GM19467 (cell line): ENCODE results near the gene CCDC85A.

Experiments
- ATAC-seq: cut with Tn5 transposase; IDR thresholded peaks from one replicate; pipeline ENCODE4 v1.9.1; 2021; ENCODE audit warnings: mild to moderate bottlenecking, moderate library complexity; ENCODE audit not compliant: unreplicated experiment

Gene CCDC85A

GRCh38 chr2:56234241-56234640 is 50.5 kb downstream of the CCDC85A start:
- no peak for ATAC-seq

DNA sequence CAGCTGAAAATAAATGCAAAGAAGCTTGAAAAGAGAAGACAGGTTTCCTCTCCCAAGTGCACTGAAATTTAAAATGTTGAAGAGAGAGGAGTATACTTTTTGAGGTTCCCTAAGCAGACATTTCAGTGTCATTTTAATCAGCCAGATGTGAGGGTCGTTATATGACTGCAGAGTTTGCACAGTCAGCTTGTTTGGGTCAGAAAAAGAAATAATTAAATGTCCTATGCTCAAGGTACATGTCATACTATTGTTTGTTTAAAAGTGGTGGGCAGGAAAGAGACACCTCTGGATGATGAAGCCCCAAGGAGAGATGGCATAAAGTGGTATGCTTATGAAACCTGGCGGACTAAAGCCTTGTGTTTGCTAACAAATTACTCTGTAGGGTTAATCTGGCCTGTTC is 55.2 kb downstream of the CCDC85A start:
- ATAC-seq: no peak

DNA sequence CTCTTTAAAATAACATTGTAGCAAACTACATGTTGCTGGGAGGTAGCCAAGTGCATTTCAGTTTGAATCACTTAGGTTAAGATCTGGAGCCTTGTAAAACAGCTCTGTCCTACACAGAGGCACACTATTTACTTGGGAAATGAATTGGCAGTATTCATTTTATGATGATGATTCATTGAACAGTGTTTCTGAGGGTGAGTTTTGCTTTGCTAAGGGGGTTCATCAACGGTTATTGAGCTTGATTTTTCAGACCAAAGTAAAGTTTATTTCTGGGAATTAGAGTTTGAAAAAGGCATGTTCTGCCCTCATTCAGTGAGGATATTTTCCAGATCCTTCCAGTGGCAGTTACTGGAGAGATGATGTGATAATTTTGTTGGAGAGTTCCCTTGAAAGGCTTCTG is 55.6 kb downstream of the CCDC85A start:
- ATAC-seq: no peak

DNA sequence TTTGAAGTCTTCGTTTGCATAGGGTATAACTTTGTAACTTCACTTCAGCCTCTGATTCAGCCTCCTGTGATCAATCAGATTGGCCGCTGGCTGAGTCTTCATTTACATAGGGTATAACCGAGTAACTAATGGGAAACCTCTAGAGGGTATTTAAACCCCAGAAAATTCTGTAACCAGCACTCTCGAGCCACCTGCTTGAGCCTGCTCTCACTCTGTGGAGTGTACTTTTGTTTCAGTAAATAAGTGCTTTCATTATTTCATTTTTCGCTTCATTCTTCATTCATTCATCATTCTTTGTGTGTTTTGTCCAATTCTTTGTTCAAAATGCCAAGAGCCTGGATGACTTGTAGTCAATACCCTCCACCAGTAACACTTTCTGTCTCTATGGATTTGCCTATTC is 56.4 kb downstream of the CCDC85A start:
- no peak for ATAC-seq

- ATAC-seq: no peak
These were observed 60.7 kb downstream of the CCDC85A start for GRCh38 chr2:56244506-56244905.

DNA sequence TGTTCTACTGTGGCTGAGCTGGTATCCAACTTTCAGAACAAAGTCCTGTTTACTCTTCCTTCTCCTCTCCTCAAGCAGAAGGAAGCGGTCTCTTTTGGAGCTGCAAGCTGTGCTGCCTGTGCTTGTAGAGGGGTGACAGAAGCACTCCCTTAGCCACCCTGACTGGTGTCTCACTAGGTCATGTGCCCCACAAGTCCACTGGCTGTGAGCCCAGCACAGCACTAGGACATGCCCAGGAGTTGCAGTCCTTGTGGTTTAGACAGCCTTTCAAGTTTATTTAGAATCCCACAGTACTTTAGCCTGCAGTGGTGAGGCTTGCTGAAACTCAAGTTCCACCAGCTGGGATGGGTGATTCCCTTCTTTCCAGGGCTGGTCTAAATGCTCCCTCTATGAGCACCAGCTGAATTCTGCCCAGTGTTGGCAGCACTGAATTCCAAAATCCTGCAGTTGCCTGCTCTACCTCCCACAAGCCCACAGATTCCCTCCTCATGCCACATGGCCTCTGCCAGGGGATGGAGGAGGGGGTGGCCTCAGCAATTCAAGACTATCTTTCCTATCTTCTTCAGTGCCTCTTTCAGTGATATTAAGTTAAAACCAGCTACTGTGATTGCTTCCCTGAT is 61.2 kb downstream of the CCDC85A start:
- ATAC-seq: no peak

DNA sequence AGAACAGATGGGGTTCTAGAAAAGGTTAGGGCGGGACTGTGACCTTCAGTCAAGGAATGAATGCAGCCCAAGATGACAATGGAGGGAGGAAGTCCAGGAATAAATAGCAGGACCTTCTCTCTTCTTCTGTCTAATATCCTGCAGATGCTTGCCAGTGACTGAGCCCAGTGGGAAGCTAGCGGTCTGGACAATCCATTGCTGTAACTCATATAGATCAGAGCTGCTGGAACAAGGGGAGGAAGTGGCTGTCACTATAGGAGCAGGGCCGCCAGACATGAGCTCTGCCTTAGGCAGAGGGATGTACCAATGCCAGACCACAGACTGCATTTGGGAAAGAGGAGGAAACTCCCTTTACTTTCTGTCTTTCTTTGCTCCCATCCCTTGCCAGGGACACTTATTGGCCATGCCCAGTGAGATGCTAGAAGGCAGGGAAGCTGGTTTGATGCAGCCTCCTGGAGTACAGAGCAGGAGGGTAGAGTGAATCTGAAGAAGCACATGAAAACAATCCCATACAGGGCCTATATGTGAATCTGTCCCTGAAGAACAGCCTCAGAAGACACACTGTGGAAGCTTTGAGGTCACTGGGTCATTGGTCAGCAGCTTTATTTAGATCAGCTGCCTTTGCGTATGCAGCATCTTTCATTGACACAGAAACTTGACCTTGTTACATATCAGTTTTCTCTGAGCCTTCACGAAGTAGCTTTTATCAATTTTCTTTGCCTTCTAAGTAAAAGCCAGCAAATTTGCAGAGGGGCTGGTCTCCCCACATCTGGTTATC is 65.4 kb downstream of the CCDC85A start:
- ATAC-seq: no peak

GRCh38 chr2:56250153-56250729 is 66.5 kb downstream of the CCDC85A start:
- no peak for ATAC-seq

DNA sequence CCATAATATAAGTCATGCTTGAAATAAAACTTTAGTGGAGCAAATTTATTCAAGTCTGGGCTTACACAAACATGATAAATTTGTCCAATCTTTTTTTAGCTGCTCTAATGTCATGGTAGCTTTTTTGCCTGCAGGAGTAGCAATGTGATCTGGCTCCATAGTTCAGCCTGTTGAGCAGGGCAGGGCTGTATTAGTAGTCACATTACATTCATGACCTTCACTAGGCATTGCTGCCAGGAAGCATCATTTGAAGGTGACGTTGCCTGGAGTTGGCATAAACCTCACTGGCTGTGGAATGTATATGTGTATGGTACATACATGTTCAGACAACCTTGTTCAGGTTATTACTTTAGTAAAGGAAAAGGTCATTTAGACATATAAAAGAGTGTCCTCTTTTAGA is 76.6 kb downstream of the CCDC85A start:
- ATAC-seq: no peak

GRCh38 chr2:56262241-56262640 is 78.5 kb downstream of the CCDC85A start:
- ATAC-seq: no peak

GRCh38 chr2:56263876-56264275 is 80.1 kb downstream of the CCDC85A start:
- ATAC-seq: no peak

GRCh38 chr2:56266761-56267414 is 83.1 kb downstream of the CCDC85A start:
- no peak for ATAC-seq

- no peak for ATAC-seq
These were observed 83.6 kb downstream of the CCDC85A start for GRCh38 chr2:56267415-56267788.

- no peak for ATAC-seq
These were observed 85.1 kb downstream of the CCDC85A start for GRCh38 chr2:56268856-56269255.

DNA sequence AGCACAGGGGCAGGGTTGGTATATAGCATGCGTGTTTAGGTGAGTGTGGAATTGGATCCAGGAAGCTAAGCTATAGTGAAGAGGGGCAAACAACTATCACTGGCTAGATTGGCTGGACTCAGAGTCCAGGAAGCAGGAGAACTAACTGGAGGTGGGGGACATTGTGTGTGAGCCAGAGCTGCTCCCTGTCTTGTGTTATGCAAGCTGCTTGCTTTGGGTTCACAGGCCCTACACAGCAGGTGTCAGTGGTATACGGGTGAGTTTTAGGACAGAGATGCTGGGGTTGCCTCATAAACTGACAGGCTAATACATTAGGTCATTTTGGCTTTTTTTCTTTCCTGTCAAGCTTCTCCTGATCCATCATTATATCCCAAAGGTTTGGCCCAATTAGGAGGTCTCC is 87.5 kb downstream of the CCDC85A start:
- ATAC-seq: no peak

- ATAC-seq: no peak
These were observed 101.4 kb downstream of the CCDC85A start for GRCh38 chr2:56285224-56285623.

DNA sequence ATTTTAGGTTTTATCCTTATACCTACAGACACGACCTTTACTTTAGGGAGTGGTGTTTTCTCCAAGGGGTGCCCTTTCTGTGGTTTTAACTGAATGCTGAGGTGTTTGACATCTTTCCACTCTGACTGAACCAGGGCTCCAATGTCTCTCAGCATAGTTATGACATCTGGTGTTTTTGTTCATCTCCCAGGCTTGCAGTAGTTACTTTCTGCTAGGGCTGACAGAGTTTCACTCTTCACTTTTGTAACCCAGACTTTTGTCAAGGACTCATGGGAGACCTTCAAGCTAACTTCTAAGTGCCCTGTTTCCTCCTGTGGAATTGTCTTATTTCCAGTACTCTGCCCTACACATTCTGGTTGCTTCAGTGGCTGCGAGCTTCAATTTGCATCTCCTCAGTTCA is 103.1 kb downstream of the CCDC85A start:
- ATAC-seq: no peak

- no peak for ATAC-seq
These were observed 103.7 kb downstream of the CCDC85A start for GRCh38 chr2:56287508-56287907.

- ATAC-seq: no peak
These were observed 104.2 kb downstream of the CCDC85A start for GRCh38 chr2:56287974-56288373.

DNA sequence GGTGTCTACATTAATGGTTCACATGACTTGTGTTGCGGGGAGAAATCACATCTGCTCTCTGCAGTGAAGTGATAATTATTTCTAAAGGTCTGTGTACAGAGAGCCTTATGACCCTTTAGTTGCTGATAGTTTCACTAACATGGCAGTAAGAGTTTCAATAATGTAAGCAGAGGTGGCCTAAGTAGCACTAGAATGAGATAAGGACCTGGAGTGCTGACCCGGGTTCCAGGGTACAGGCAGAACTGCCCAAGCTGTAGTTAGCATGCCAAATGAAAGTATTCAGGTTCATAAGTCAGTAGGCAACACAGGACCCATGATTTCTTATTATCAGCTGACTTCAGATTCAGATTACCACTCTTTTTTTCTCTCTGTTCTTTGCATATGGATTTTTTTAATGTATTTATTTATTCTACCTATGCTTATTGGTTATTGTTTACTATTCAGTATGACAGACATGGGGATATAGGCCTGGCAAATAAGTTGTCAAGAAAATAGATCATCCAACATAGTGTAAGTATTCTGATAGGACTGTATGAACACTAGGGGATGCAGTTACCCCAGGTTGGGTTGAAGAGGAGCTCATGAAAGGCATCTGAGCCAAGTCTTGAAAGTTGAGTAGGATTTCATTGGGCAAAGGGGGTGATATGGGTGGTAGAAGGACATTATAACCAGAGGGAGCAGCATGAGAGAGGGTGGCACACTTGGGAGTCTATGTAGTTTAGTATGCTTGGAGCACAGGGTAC is 105.2 kb downstream of the CCDC85A start:
- no peak for ATAC-seq

DNA sequence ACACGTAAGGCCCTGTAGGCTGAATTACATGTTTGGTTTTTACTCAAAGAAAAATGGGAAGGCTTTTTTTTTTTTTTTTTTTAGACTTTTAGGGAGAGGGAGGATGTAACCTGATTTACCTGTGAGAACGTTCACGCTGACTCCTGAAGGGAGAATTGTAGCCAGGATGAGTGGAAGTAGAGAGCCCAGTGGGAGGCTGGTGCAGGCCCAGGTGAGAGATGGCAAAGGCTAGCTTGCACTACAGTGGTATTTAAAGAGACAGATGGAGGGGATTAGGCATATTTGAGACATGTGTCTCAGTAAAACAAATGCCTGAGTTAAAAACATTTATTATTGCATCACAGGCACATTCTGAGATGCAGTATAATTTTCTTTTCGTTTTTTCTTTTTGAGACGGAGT is 107.9 kb downstream of the CCDC85A start:
- no peak for ATAC-seq
